ENCODE results near the gene CLEC4F. TPM values are rescaled to one million over a fixed set of nuclear protein-coding genes. Genes with fewer than 3 reads are reported as not detected.

Gene CLEC4F
- total and polyA plus RNA-seq, 10 of the 15 experiments (the other 5 are each of a cell fraction or from before 2014, with no cell fraction given) = 0.03 TPM; not detected in 9

GRCh38 chr2:70828115-70828514 is 7.7 kb upstream of the CLEC4F start:
- in situ Hi-C loops (cut with MboI) (no loop called here), intact Hi-C loops (cut with micrococcal nuclease; ENCODE audit: unreplicated experiment) (no loop called here)
- H3K27ac ChIP-seq (ENCODE audit: control insufficient read depth, insufficient read depth) = no peak overlapping the region
- no peak overlapping the region for H3K9ac ChIP-seq (ENCODE audit: control insufficient read depth, insufficient read depth, low read length)
- TF ChIP-seq SIN3A (IDR thresholded peaks at IDR 0.05; ENCODE audit: low read depth, low read length) (no peak), RAD21 (IDR thresholded peaks at IDR 0.05; ENCODE audit: insufficient read depth, low read depth, low read length) (no peak), FOXM1 (IDR thresholded peaks at IDR 0.05; ENCODE audit: low read depth, low read length) (no peak), SMAD5 (IDR thresholded peaks at IDR 0.05; ENCODE audit: low read depth) (no peak), ZNF592 (IDR thresholded peaks at IDR 0.05) (no peak), ZNF622 (IDR thresholded peaks at IDR 0.05) (no peak), NFXL1 (IDR thresholded peaks at IDR 0.05; ENCODE audit: borderline replicate concordance) (no peak), FOXK2 (IDR thresholded peaks at IDR 0.05) (no peak), PML (IDR thresholded peaks at IDR 0.05; ENCODE audit: low read length) (no peak)
- H3K9me3 ChIP-seq (replicated peaks; ENCODE audit: control insufficient read depth, insufficient read depth, low read length) = no peaks in the 10 kb centered on the region
- SMC1A ChIA-PET (ENCODE audit: uncharacterized antibody, unreplicated experiment) = no interaction called here
- no peak overlapping the region for H3K4me3 ChIP-seq
- no peaks in the 10 kb centered on the region for H3K4me1 ChIP-seq (ENCODE audit: control insufficient read depth, insufficient read depth, low read length)
- H3K27me3 ChIP-seq (replicated peaks in 1 of 2; ENCODE audit: control insufficient read depth in 2 of 2, insufficient read depth in 2 of 2, low read length in 1 of 2) = peaks cover 2 to 5% of the 10 kb centered on the region in 2 experiments
- no peak overlapping the region for H3K4me2 ChIP-seq (ENCODE audit: control insufficient read depth, insufficient read depth)
- CTCF ChIA-PET = no interaction called here
- H2AFZ ChIP-seq (ENCODE audit: control insufficient read depth, low read depth, low read length) = no peak overlapping the region
- ATAC-seq = no peak
- WGBS (ENCODE audit: insufficient coverage, insufficient replicate concordance, low lambda C conversion rate, missing lambda C conversion rate) = 21% methylated on average over 5 of the region's 5 CpGs
- POLR2A ChIA-PET = no interaction called here
- DNase-seq (ENCODE audit: low read depth, low spot score) = no peak
- BruUV-seq (replicated peaks) = no TSS peak
- H3K79me2 ChIP-seq (ENCODE audit: control insufficient read depth, insufficient read depth, low read length) = no peaks in the 10 kb centered on the region
- FAIRE-seq = no peak
- RAD21 ChIA-PET (ENCODE audit: unreplicated experiment) = no interaction called here
- no peaks in the 10 kb centered on the region for H4K20me1 ChIP-seq (ENCODE audit: control insufficient read depth, insufficient read depth)
- no peaks in the 10 kb centered on the region for H3K36me3 ChIP-seq (ENCODE audit: control insufficient read depth in 2 of 2, insufficient read depth in 2 of 2, low read length in 1 of 2)
